ENCODE results near the gene ADAMTS7.
"Not testable (repeated sequence)": the region's sequence is repeated elsewhere in the genome, so short reads cannot be mapped to it uniquely, and the experiment has no call there.

- not testable (repeated sequence) for TF ChIP-seq CTCF, POLR2A (IDR thresholded peaks at IDR 0.05)
Measured at GRCh38 chr15:78773765-78774450, 37.4 kb downstream of the ADAMTS7 start.

Measured in uterus (tissue), 2 donors.